ENCODE data around the gene COL1A2. TPM values are rescaled to one million over a fixed set of nuclear protein-coding genes. Genes with fewer than 3 reads are reported as not detected.

The COL1A2 gene
- total and polyA plus RNA-seq, 2 donors (not counting 1 experiment from before 2014, with no cell fraction given): 2,400 to 3,638 TPM

GRCh38 chr7:94422136-94422535 lies 27.4 kb downstream of the COL1A2 start:
- H3K9me3 ChIP-seq (ENCODE audit: control insufficient read depth, insufficient read depth, low read depth, low read length): no peaks in the 10 kb centered on the region
- no peak for DNase-seq (ENCODE audit: low read depth in 2 of 2)
- no peak overlapping the region for H3K9ac ChIP-seq (ENCODE audit: insufficient read depth, low read length)
- no peak for TF ChIP-seq EZH2 (IDR thresholded peaks at IDR 0.05; ENCODE audit: low read length, missing control alignments)
- TF ChIP-seq, protein P1, sequence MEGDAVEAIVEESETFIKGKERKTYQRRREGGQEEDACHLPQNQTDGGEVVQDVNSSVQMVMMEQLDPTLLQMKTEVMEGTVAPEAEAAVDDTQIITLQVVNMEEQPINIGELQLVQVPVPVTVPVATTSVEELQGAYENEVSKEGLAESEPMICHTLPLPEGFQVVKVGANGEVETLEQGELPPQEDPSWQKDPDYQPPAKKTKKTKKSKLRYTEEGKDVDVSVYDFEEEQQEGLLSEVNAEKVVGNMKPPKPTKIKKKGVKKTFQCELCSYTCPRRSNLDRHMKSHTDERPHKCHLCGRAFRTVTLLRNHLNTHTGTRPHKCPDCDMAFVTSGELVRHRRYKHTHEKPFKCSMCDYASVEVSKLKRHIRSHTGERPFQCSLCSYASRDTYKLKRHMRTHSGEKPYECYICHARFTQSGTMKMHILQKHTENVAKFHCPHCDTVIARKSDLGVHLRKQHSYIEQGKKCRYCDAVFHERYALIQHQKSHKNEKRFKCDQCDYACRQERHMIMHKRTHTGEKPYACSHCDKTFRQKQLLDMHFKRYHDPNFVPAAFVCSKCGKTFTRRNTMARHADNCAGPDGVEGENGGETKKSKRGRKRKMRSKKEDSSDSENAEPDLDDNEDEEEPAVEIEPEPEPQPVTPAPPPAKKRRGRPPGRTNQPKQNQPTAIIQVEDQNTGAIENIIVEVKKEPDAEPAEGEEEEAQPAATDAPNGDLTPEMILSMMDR (conservative IDR thresholded peaks at IDR 0.05 in 1 of 2, IDR thresholded peaks at IDR 0.05 in 1 of 2; ENCODE audit: low read depth in 1 of 2, low read length in 2 of 2): no peak
- peak overlapping the region; percentile 8 for H3K27ac ChIP-seq (ENCODE audit: insufficient read depth, low read length)
- no peak overlapping the region for H2AFZ ChIP-seq (ENCODE audit: low read length)
- H3K4me3 ChIP-seq (replicated peaks in 1 of 4; ENCODE audit: control extremely low read depth in 1 of 4, insufficient read depth in 1 of 4, low read depth in 3 of 4, low read length in 4 of 4): no peak overlapping the region
- H3K4me2 ChIP-seq (ENCODE audit: extremely low read depth, insufficient read depth, low read length): no peak overlapping the region
- H4K20me1 ChIP-seq (ENCODE audit: control insufficient read depth, extremely low read depth, insufficient read depth, low read length): no peaks in the 10 kb centered on the region
- peaks cover 54% of the 10 kb centered on the region for H3K36me3 ChIP-seq (ENCODE audit: control insufficient read depth, insufficient read depth, low read length)
- H3K79me2 ChIP-seq (ENCODE audit: control insufficient read depth, insufficient read depth, low read length): peaks cover 35% of the 10 kb centered on the region
- H3K27me3 ChIP-seq (ENCODE audit: control insufficient read depth, insufficient read depth, low read length): no peaks in the 10 kb centered on the region
- H3K4me1 ChIP-seq (ENCODE audit: control insufficient read depth, extremely low read depth, insufficient read depth, low read length): peaks cover 25% of the 10 kb centered on the region

DNA sequence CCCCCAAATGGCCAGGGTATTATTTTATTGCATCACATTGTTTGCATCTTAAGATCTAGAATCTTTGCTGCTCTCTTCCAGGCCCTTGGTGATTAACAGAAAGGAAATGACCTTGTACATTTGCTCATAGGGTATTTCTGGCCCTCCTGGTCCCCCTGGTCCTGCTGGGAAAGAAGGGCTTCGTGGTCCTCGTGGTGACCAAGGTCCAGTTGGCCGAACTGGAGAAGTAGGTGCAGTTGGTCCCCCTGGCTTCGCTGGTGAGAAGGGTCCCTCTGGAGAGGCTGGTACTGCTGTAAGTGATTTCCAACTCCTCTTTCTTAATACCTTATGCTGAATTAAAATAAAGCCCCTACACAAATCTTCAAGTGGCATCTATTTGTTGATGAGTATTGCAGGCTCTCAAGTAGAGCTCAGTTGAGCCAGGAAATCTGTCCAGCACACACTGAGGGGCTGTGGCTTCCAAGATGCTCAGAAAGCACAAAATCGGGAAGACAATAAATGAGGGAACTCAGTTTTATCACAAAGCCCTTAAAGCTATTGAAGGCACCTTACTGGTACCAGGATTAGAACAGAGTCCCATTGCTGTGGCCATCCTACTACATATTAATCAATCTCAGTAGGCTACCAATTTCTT lies 28.2 kb downstream of the COL1A2 start:
- peaks cover 27% of the 10 kb centered on the region for H3K79me2 ChIP-seq (ENCODE audit: control insufficient read depth, insufficient read depth, low read length)
- H4K20me1 ChIP-seq (ENCODE audit: control insufficient read depth, extremely low read depth, insufficient read depth, low read length): peaks cover 2% of the 10 kb centered on the region
- H3K4me2 ChIP-seq (ENCODE audit: extremely low read depth, insufficient read depth, low read length): no peak overlapping the region
- no peaks in the 10 kb centered on the region for H3K27me3 ChIP-seq (ENCODE audit: control insufficient read depth, insufficient read depth, low read length)
- peaks cover 19% of the 10 kb centered on the region for H3K4me1 ChIP-seq (ENCODE audit: control insufficient read depth, extremely low read depth, insufficient read depth, low read length)
- DNase-seq (ENCODE audit: low read depth in 2 of 2): no peak
- no peak overlapping the region for H3K4me3 ChIP-seq (replicated peaks in 1 of 4; ENCODE audit: control extremely low read depth in 1 of 4, insufficient read depth in 1 of 4, low read depth in 3 of 4, low read length in 4 of 4)
- H2AFZ ChIP-seq (ENCODE audit: low read length): no peak overlapping the region
- peaks cover 56% of the 10 kb centered on the region for H3K36me3 ChIP-seq (ENCODE audit: control insufficient read depth, insufficient read depth, low read length)
- peak overlapping the region; percentile 77 for H3K27ac ChIP-seq (ENCODE audit: insufficient read depth, low read length)
- TF ChIP-seq, protein P1 (conservative IDR thresholded peaks at IDR 0.05 in 1 of 2, IDR thresholded peaks at IDR 0.05 in 1 of 2; ENCODE audit: low read depth in 1 of 2, low read length in 2 of 2): no peak
- TF ChIP-seq EZH2 (IDR thresholded peaks at IDR 0.05; ENCODE audit: low read length, missing control alignments): no peak
- H3K9ac ChIP-seq (ENCODE audit: insufficient read depth, low read length): no peak overlapping the region
- H3K9me3 ChIP-seq (ENCODE audit: control insufficient read depth, insufficient read depth, low read depth, low read length): no peaks in the 10 kb centered on the region

- no peak for TF ChIP-seq EZH2 (IDR thresholded peaks at IDR 0.05; ENCODE audit: low read length, missing control alignments)
- TF ChIP-seq, protein P1 (conservative IDR thresholded peaks at IDR 0.05 in 1 of 2, IDR thresholded peaks at IDR 0.05 in 1 of 2; ENCODE audit: low read depth in 1 of 2, low read length in 2 of 2): no peak
- Histone ChIP-seq H3K79me2 (ENCODE audit: control insufficient read depth, insufficient read depth, low read length) (peaks cover 22% of the 10 kb centered on the region), H3K9me3 (ENCODE audit: control insufficient read depth, insufficient read depth, low read depth, low read length) (no peaks in the 10 kb centered on the region), H3K27me3 (ENCODE audit: control insufficient read depth, insufficient read depth, low read length) (no peaks in the 10 kb centered on the region), H3K9ac (ENCODE audit: insufficient read depth, low read length) (peak overlapping the region; percentile 21), H3K27ac (ENCODE audit: insufficient read depth, low read length) (peak overlapping the region; percentile 82), H3K4me1 (ENCODE audit: control insufficient read depth, extremely low read depth, insufficient read depth, low read length) (peaks cover 14% of the 10 kb centered on the region), H3K4me3 (replicated peaks in 1 of 4; ENCODE audit: control extremely low read depth in 1 of 4, insufficient read depth in 1 of 4, low read depth in 3 of 4, low read length in 4 of 4) (no peak overlapping the region), H4K20me1 (ENCODE audit: control insufficient read depth, extremely low read depth, insufficient read depth, low read length) (peaks cover 4% of the 10 kb centered on the region), H3K36me3 (ENCODE audit: control insufficient read depth, insufficient read depth, low read length) (peaks cover 55% of the 10 kb centered on the region), H2AFZ (ENCODE audit: low read length) (no peak overlapping the region), H3K4me2 (ENCODE audit: extremely low read depth, insufficient read depth, low read length) (no peak overlapping the region)
- peak; percentile 70 to 73 for DNase-seq (ENCODE audit: low read depth in 2 of 2)
Observed at GRCh38 chr7:94423863-94424735, 29.4 kb downstream of the COL1A2 start.

All from fibroblast of lung (primary cell).